Superior temporal gyrus (tissue), 1 donor: ENCODE measurements around the gene BEND4.

Experiments used
- DNase-seq: peaks from one replicate; pipeline ENCODE4 v3.0.0-alpha.2; 2016; ENCODE audit errors: extremely low spot score

BEND4 gene

DNA sequence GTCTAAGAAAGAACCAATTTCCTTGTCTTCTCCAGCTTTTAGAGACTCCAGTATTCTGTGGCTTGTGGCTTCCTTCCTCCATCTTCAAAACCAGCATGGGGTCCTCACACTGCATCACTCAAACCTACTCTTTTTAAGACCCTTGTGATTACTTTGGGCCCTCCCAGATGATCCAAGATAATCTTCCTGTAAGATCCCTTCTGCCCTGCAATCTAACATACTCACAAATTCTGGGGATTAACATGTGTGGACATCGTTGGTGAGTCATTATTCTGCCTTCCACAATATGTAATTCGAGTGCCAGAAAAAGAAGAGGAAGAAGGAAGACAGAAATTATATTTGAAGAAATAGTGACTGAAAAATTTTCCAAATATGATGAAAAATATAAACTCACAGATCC, 47.9 kb downstream of the BEND4 start:
- DNase-seq = no peak

DNA sequence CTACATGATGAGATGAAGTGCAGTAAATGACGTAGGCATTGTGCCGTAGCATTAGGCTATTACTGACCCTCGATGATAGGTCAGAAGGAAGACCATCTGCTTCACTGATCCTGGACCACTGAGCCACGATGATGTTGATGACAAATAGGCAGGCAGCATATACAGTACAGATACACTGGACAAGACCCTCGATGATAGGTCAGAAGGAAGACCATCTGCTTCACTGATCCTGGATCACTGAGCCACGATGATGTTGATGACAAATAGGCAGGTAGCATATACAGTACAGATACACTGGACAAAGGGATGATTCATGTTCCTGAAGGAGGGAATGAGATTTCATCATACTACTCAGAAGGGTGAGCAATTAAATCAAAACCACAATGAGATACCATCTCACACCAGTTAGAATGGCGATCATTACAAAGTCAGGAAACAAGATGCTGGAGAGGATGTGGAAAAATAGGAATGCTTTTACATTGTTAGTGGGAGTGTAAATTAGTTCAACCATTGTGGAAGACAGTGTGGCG, 50.9 kb downstream of the BEND4 start:
- no peak for DNase-seq

DNA sequence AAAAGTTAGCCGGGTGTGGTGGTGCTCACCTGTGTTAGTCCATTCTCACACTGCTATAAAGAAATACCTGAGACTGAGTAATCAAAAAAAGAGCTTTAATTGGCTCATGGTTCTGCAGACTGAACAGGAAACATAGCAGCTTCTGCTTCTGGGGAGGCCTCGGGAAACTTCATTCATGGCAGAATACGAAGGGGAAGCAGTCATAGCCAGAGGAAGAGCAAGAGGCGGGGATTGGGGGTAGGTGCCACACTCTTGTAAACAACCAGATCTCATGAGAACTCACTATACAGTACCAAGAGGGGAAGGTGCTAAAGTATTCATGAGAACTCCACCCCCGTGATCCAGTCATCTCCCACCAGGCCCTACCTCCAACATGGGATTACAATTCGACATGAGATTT, 64.1 kb downstream of the BEND4 start:
- no peak for DNase-seq

DNA sequence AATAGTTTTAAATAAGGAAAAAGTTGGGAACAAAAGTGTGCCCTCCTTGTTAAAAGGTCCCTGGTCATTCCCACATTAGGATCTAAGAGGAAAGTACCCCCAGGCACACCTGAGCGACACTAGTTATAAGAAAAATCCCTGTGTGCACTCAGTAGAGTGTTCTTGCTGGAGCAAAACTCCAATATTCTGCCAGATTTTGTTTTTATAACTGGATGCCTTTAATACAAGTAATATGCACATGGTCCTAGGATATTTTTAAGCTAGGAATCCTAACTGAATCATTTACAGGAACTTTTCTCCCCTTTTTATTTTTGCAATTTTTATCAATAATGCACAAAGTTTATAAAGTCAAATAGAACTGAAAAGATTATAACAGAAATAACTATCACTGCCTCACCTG, 68.6 kb downstream of the BEND4 start:
- DNase-seq = no peak

DNA sequence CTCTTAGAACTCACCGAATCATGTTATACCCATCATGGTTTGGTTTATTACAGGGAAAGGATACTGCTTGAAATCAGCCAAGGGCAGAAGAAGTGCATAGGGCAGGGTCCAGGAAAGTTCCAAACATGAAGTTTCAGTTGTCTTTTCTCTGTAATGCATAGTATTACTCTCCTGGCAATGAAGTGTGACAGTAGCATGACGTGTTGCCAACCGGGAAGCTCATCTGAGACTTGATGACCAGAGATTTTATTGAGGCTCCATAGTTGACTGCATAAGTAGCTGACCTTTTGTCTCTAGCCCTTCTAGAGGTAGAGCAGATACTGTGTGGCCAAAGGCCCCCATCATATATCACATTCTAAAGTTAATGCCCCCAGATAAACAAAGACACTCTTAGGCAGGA, 72.1 kb downstream of the BEND4 start:
- no peak for DNase-seq

DNA sequence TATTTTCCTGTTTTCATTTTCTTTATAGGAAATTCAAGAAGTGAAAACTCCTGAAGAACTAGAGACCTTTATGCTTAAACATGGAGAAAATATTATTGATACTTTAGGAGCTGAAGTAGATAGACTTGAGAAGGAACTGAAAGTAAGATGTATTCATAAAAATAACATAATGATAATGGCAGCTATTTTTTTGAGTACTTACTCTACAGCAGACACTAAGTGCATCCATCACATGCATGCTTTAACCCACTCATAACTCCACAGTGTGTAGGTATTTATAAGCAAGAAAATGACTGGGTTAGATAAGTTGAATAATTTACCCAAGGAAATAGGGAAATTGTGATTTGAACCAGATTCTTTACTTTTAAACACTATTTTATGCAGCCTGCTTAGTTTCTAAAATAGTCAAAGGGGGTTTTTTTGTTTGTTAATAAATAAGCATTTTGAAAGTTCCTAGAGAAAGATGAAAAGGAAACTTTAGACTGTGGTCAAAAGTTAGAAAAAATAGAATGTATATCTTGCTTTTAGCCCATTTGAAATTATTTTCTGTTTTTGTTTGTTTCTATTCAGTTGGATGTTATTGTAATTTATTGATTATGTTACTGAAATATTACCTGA, 74.2 kb downstream of the BEND4 start:
- DNase-seq = no peak

DNA sequence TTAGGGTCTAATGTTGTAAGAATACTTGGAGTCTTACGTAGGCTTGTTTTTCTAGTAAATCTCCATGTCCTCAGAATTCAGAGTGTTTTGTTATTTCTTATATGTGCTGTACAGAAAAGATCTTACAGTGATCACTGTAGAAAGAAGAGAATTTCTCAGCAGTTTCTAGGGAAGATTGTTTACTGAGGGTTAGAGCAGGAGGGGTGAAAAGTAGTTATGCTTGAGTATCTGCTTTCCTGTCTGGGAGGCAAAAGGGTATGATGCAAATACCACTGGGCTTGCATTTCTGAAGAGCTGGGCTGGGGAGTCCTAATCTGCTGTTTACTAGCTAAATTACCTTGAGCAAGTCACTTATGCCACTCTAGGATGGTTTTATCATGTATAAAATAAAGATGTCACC, 78.2 kb downstream of the BEND4 start:
- no peak for DNase-seq

DNA sequence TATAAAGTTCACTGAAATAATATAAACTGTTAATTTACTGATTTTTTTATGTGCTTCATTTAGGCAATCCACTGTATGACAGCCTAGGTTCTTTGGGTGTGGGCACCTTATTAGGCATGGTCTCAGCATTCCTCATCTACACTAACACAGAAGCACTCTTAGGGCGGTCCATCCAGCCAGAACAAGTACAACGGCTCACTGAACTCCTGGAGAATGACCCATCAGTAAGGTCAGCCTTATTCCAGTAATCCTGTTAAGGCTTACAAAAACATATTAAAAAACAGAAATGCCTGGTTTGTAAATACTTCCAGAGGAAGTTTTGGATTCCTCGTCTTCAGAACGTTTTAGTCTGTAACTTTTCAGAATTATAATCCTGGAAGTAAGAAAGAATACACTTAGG, 82.0 kb downstream of the BEND4 start:
- DNase-seq = no peak

DNA sequence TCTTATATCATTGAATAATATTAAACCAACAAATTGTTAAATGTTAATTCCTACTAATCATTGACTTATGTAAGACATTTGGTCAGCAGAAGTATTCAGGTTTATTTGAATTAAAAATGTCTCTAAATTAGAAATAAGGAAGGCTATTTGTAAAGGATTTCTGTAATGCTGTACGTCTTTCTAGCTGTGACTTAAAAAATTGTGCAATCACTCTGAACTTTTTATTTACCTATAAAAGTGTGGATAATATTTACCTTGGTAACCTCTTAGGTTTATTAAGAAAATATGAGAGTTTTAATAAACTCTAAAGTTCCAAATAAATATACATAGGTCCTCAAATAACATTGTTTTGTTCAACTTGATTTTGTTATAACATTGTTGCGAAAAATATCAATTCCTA, 85.2 kb downstream of the BEND4 start:
- DNase-seq = no peak

DNA sequence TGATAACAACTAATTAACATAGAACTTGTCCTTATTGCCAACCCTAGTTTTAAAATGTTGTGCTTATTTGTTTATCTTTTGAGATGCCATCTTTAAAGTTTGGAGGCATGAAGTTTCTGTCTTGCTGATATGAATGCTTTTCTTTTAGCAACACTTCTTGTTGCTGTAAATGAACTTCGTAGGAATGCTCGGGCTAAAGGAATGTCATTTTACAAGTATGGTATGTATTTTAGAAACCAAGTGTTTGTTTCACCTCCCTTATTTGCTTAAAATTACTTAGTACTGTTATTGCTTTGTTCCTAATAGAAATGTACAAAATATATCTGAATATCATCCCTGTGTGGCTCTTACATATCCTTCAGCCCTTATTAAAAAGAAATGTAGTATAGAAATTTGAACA, 86.1 kb downstream of the BEND4 start:
- no peak for DNase-seq
